Adrenal gland (tissue), 5 donors: ENCODE measurements around the gene SIDT1.

Source experiments
- CTCF ChIP-seq, 6 experiments: fragments of 450-650 bp in 4 of 6; fragments of 200-600 bp in 2 of 6; sonication (generic) in 1 of 6; IDR thresholded peaks; 1 replicate in 5 of 6; 2 replicates in 1 of 6; pipeline versions ENCODE4 v1.5.1 to v1.8.0; 2016 to 2021; ENCODE audit warnings: antibody characterized with exemption in 6 of 6, mild to moderate bottlenecking in 2 of 6, moderate library complexity in 1 of 6
- POLR2A ChIP-seq, 2 donors: fragments of 450-650 bp; IDR thresholded peaks; one replicate each; pipeline ENCODE4 v1.6.1; 2017; ENCODE audit warnings: antibody characterized with exemption in 2 of 2, mild to moderate bottlenecking in 2 of 2, moderate library complexity in 1 of 2
- donor health status: DM: no; HTN: no; CAD: no.

GRCh38 chr3:113660896-113661295 lies 128.5 kb downstream of the SIDT1 start:
- no peak for TF ChIP-seq CTCF (IDR thresholded peaks at IDR 0.05)
- no peak for TF ChIP-seq POLR2A (IDR thresholded peaks at IDR 0.05)
